Left ventricle myocardium inferior (tissue), 1 donor: ENCODE data around the gene PPP1R8. TPM values are rescaled to one million over a fixed set of nuclear protein-coding genes. Genes with fewer than 3 reads are reported as not detected.
A peak's percentile ranks its signal among the peaks of the same experiment; 100 is the strongest.

Source experiments
- DNase-seq: peaks from one replicate; pipeline ENCODE4 v3.0.0-alpha.2; 2020
- H3K27ac ChIP-seq: fragments of 200-600 bp; replicated peaks from 2 replicates; pipeline ENCODE4 v1.8.0; 2021
- H3K27me3 ChIP-seq: fragments of 200-600 bp; 2 replicates; pipeline ENCODE4 v1.8.0; 2021; ENCODE audit warnings: low read depth
- H3K36me3 ChIP-seq: fragments of 200-600 bp; 2 replicates; pipeline ENCODE4 v1.8.0; 2021
- H3K4me1 ChIP-seq: fragments of 200-600 bp; 2 replicates; pipeline ENCODE4 v1.8.0; 2021
- H3K4me3 ChIP-seq: fragments of 200-600 bp; 2 replicates; pipeline ENCODE4 v1.8.0; 2021; ENCODE audit warnings: mild to moderate bottlenecking, moderate library complexity
- H3K9me3 ChIP-seq: fragments of 200-600 bp; replicated peaks from 2 replicates; pipeline ENCODE4 v1.8.0; 2021
- CTCF ChIP-seq: fragments of 200-600 bp; IDR thresholded peaks from 2 replicates; pipeline ENCODE4 v1.8.0; 2021; ENCODE audit warnings: antibody characterized with exemption, mild to moderate bottlenecking, borderline replicate concordance
- intact Hi-C: fragments of 100-400 bp; cut with micrococcal nuclease; formaldehyde crosslinking; loops from one replicate; pipeline ENCODE4 v1.11.0; 2022
- total RNA-seq: library from RNA; stranded (reverse); fragmentation: NEBNext Ultra II Directional; extraction: Animal tissue kit (Norgen Biotek cat#: 25700); gene quantifications from one replicate; pipeline ENCODE4 v1.2.1, GENCODE V29; 2021
- donor health status: DM: no; HTN: yes; CAD: no; lungs with severe emphysema.

Gene PPP1R8
- total RNA-seq, 1 donor from 2014 or later: 24.0 TPM

DNA sequence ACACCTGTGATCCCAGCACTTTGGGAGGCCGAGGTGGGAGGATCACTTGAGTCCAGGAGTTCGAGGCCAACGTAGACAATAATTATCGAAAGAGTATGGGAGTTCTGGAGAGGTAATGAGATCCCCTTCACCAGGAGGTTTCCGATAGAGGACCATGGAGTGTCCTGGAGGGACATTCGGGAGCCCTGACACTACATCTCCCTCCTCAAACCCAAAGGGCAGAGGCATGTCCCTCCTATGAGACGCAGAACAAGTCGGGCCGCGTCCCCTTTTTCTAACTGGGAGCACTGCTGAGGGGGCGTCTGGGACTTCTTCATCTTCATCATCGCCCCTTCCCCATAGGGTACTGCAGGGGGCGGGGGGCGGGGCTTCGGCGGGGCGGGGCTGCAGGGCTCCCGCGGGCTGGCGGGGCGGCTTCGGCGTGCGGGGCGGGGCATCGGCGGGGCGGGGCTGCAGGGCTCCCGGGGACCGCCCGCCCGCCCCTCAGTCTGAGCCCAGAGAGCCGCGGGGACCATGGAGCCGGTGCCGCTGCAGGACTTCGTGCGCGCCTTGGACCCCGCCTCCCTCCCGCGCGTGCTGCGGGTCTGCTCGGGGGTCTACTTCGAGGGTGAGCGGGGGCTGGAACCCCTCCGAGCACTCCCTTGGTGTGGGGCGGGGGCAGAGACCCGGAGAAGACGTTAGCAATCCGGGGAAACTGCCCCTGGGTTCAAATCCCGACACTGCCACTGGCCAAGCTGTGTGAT is 41.6 kb downstream of the PPP1R8 start, which contains the start of gene THEMIS2:
Gene THEMIS2, plus strand, starts transcription at position 486 of the 743 bp plus-strand sequence. Its CDS starts 28 bp downstream, at position 514.
- TF ChIP-seq CTCF: no peak
- intact Hi-C loops: no loop called here
- H3K9me3 ChIP-seq: no peaks in the 10 kb centered on the region
- H3K4me3 ChIP-seq: peak within 1 kb of the TSS; percentile 78
- no peaks in the 10 kb centered on the region for H3K36me3 ChIP-seq
- DNase-seq: peak; percentile 75
- H3K27ac ChIP-seq: peak within 1 kb of the TSS; percentile 55
- H3K4me1 ChIP-seq: peaks cover 13% of the 10 kb centered on the region
- peaks cover 9% of the 10 kb centered on the region for H3K27me3 ChIP-seq

GRCh38 chr1:27872802-27873551 is 42.4 kb downstream of the PPP1R8 start:
- DNase-seq: no peak
- TF ChIP-seq CTCF: no peak
- no peaks in the 10 kb centered on the region for H3K36me3 ChIP-seq
- H3K4me1 ChIP-seq: peaks cover 13% of the 10 kb centered on the region
- peak overlapping the region; percentile 78 for H3K4me3 ChIP-seq
- no peaks in the 10 kb centered on the region for H3K9me3 ChIP-seq
- peak overlapping the region; percentile 55 for H3K27ac ChIP-seq
- intact Hi-C loops: no loop called here
- H3K27me3 ChIP-seq: peaks cover 9% of the 10 kb centered on the region

- Histone ChIP-seq H3K27me3 (peaks cover 9% of the 10 kb centered on the region), H3K4me3 (peak overlapping the region; percentile 78), H3K27ac (peak overlapping the region; percentile 55), H3K9me3 (no peaks in the 10 kb centered on the region), H3K4me1 (peaks cover 13% of the 10 kb centered on the region), H3K36me3 (no peaks in the 10 kb centered on the region)
- intact Hi-C loops: no loop called here
- DNase-seq: no peak
- TF ChIP-seq CTCF: no peak
These were observed 43.2 kb downstream of the PPP1R8 start for GRCh38 chr1:27873671-27874384.

DNA sequence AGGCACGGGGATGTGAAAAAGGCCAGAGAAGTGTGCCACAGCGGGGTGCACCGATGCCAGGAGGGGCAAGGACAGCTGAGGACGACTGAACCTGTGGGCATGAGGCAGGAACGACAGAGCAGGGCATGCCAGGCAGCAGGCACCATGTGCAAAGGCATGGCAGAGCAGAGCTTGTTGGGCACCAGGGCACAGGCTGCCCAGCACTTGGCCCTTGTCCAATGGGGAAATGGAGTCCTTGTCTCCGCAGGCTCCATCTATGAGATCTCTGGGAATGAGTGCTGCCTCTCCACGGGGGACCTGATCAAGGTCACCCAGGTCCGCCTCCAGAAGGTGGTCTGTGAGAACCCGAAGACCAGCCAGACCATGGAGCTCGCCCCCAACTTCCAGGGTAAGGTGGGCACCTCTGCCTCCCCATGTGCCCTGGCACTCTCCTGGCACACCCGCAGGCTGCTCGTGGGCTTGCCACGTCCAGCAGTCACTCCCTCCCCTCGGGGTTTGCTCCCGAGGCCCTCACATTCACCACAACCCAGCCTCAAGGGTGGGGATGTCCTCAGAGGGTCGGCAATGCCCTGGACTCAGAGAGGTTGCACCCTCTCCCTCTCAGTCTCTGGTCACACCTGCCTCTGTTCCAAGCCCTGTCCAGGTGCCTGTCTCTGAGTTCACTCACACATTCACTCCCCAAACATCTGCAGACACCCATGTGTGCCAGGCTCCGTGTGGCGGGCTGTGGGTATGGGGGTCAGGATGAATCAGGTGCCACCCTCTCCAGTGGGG is 45.9 kb downstream of the PPP1R8 start:
- H3K27me3 ChIP-seq: peaks cover 14% of the 10 kb centered on the region
- no peak for DNase-seq
- no peak for TF ChIP-seq CTCF
- H3K9me3 ChIP-seq: no peaks in the 10 kb centered on the region
- H3K4me3 ChIP-seq: no peak overlapping the region
- intact Hi-C loops: no loop called here
- H3K27ac ChIP-seq: no peak overlapping the region
- H3K36me3 ChIP-seq: no peaks in the 10 kb centered on the region
- H3K4me1 ChIP-seq: peaks cover 13% of the 10 kb centered on the region

DNA sequence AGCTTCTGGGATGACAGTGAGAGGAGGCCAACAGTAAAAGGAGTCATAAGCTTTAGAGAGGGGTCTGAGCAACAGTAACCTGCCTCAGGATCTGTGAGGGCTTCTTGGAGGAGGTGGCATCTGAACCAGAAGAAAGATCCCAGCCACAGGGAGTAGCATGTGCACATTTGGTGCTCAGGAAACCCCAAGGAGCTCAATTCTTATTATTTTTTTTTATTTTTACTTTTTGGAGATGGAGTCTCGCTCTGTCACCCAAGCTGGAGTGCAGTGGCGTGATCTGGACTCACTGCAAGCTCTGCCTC is 46.5 kb downstream of the PPP1R8 start:
- Histone ChIP-seq H3K4me1 (peaks cover 13% of the 10 kb centered on the region), H3K4me3 (no peak overlapping the region), H3K27ac (no peak overlapping the region), H3K36me3 (no peaks in the 10 kb centered on the region), H3K9me3 (no peaks in the 10 kb centered on the region), H3K27me3 (peaks cover 14% of the 10 kb centered on the region)
- TF ChIP-seq CTCF: no peak
- no peak for DNase-seq
- intact Hi-C loops: no loop called here
